ENCODE data around the gene KAZN.

KAZN gene

GRCh38 chr1:14748977-14749376, 150.5 kb downstream of the KAZN start:
- no peak for DNase-seq (ENCODE audit: low read depth)
- no peak overlapping the region for H3K4me3 ChIP-seq (ENCODE audit: low read depth, low read length)
- TF ChIP-seq, protein P1, sequence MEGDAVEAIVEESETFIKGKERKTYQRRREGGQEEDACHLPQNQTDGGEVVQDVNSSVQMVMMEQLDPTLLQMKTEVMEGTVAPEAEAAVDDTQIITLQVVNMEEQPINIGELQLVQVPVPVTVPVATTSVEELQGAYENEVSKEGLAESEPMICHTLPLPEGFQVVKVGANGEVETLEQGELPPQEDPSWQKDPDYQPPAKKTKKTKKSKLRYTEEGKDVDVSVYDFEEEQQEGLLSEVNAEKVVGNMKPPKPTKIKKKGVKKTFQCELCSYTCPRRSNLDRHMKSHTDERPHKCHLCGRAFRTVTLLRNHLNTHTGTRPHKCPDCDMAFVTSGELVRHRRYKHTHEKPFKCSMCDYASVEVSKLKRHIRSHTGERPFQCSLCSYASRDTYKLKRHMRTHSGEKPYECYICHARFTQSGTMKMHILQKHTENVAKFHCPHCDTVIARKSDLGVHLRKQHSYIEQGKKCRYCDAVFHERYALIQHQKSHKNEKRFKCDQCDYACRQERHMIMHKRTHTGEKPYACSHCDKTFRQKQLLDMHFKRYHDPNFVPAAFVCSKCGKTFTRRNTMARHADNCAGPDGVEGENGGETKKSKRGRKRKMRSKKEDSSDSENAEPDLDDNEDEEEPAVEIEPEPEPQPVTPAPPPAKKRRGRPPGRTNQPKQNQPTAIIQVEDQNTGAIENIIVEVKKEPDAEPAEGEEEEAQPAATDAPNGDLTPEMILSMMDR (IDR thresholded peaks at IDR 0.05; ENCODE audit: insufficient read depth, low read depth, low read length, missing control alignments) = no peak

DNA sequence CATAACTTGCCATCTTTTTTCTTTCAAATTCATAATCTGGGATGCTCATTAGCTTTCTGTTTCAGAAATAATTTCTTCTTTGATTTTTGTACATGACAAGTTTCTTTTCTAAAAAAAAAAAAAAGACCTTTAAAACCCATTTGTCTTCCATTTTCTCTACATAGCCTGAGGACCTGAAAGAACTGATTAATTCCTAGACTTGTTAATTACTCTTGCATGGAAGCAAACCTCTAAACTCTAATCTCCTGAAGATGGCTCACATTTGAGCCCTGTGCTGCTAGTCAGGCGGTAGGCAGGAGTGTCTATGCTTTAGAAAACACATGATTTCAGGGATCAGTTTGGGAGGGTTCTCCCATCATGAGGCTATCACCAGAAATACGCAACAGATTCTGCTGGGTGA, 152.0 kb downstream of the KAZN start:
- no peak overlapping the region for H3K4me3 ChIP-seq (ENCODE audit: low read depth, low read length)
- DNase-seq (ENCODE audit: low read depth) = no peak
- TF ChIP-seq, protein P1 (IDR thresholded peaks at IDR 0.05; ENCODE audit: insufficient read depth, low read depth, low read length, missing control alignments) = no peak

DNA sequence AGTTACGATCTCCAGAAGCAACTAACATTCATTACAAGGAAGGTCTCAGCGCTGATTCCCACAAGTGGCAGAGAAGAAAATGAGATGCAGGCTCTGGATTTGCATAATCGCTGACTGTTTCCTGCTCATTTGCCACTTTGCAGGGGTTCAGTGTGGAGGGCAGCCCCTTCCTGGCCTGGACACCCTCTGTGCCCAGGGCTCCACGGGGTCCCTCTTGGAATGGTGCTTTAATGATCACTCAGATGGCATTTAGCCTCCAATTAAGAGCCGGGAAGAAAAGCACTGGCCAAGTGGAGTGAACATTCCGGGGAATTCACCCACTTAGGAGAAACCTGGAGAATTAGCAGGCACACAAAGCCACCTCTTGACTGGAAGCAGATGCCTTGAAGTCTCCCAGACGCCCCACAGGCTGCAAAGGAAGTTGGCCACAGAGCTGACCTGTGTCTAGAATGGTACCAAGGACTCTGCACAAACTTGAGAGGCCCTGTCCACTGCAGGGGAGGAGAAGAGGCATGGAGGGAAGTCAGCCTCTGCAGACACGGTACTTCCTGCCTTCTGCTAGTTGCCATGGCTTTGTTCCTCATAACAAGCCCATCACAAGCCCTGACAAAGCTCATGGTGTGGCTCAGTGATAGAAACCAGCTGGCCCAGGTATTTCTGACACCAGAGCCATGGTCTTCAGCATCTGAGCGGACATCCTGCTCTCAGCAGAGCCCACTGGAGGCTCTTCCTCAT, 157.2 kb downstream of the KAZN start:
- no peak overlapping the region for H3K4me3 ChIP-seq (ENCODE audit: low read depth, low read length)
- DNase-seq (ENCODE audit: low read depth) = peak; percentile 81
- TF ChIP-seq, protein P1 (IDR thresholded peaks at IDR 0.05; ENCODE audit: insufficient read depth, low read depth, low read length, missing control alignments) = no peak

GRCh38 chr1:14756589-14757285, 158.3 kb downstream of the KAZN start:
- DNase-seq (ENCODE audit: low read depth) = no peak
- no peak overlapping the region for H3K4me3 ChIP-seq (ENCODE audit: low read depth, low read length)
- TF ChIP-seq, protein P1 (IDR thresholded peaks at IDR 0.05; ENCODE audit: insufficient read depth, low read depth, low read length, missing control alignments) = no peak

DNA sequence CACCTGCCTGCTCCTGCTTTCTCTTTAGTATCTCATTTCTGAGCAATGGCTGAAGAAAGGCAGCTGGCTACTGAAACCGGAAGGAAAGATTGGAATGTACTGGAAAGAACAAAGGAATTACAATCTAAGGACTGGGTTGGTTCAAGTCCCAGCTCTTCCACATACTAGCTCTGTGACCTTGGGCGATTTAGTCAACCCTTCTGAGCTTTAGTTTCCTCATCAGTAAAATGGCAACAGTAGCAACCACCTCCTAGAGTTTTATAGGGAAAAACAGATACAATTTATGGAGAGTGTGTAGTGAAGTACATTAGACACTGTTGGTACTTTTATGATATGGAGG, 158.8 kb downstream of the KAZN start:
- TF ChIP-seq, protein P1 (IDR thresholded peaks at IDR 0.05; ENCODE audit: insufficient read depth, low read depth, low read length, missing control alignments) = no peak

GRCh38 chr1:14759042-14759818, 160.7 kb downstream of the KAZN start:
- DNase-seq (ENCODE audit: low read depth) = no peak
- TF ChIP-seq, protein P1 (IDR thresholded peaks at IDR 0.05; ENCODE audit: insufficient read depth, low read depth, low read length, missing control alignments) = no peak
- no peak overlapping the region for H3K4me3 ChIP-seq (ENCODE audit: low read depth, low read length)

More for the DNA sequence above, 158.8 kb downstream of the KAZN start:
- no peak overlapping the region for H3K4me3 ChIP-seq (ENCODE audit: low read depth, low read length)
- no peak for DNase-seq (ENCODE audit: low read depth)
